ENCODE results near the gene PCBP1. TPM values are rescaled to one million over a fixed set of nuclear protein-coding genes. Genes with fewer than 3 reads are reported as not detected.

The PCBP1 gene
- total and polyA plus RNA-seq, 9 of the 15 experiments (the other 6 are each of a cell fraction or from before 2014, with no cell fraction given) = 19.2 to 407 (median 78.1) TPM

- no peak for TF ChIP-seq ZNF280B (CRISPR knock-in tag; IDR thresholded peaks at IDR 0.05)
- 0 out of 2 replicates have a peak, but pooled peaks have one; percentile 27 for TF ChIP-seq ZBTB33 (CRISPR knock-in tag; IDR thresholded peaks at IDR 0.05)
- no peak for TF ChIP-seq POLR3G (IDR thresholded peaks at IDR 0.05; ENCODE audit: extremely low read depth, insufficient read length, insufficient replicate concordance)
- peak; percentile 63 for TF ChIP-seq ATF7 (IDR thresholded peaks at IDR 0.05)
- TF ChIP-seq XRCC3 (IDR thresholded peaks at IDR 0.05) = no peak
- no peak for TF ChIP-seq CBX5 (IDR thresholded peaks at IDR 0.05; ENCODE audit: borderline replicate concordance, low read depth)
- TF ChIP-seq ZNF324 (CRISPR knock-in tag; IDR thresholded peaks at IDR 0.05) = no peak
- TF ChIP-seq RCOR1 (IDR thresholded peaks at IDR 0.05; ENCODE audit: borderline replicate concordance in 1 of 2, low read depth in 2 of 2, low read length in 2 of 2) = peak in 1 of 2 experiments; percentile 51; a peak in 1 of 4 replicates
- TF ChIP-seq MIER1 (IDR thresholded peaks at IDR 0.05; ENCODE audit: low read depth) = no peak
- no peak for TF ChIP-seq NCOA1 (IDR thresholded peaks at IDR 0.05; ENCODE audit: low read depth)
- no peak for TF ChIP-seq NR4A1 (CRISPR knock-in tag; IDR thresholded peaks at IDR 0.05)
- no peak for TF ChIP-seq NR4A1 (tag; IDR thresholded peaks at IDR 0.05)
- peak; percentile 14; the same call in 1 of the 2 replicates for TF ChIP-seq ERF (CRISPR knock-in tag; IDR thresholded peaks at IDR 0.05)
- no peak for TF ChIP-seq HNRNPUL1 (IDR thresholded peaks at IDR 0.05; ENCODE audit: low read length)
- TF ChIP-seq KLF13 (tag; IDR thresholded peaks at IDR 0.05; ENCODE audit: borderline replicate concordance, low read depth) = no peak
- no peak for TF ChIP-seq ZNF197 (CRISPR knock-in tag; IDR thresholded peaks at IDR 0.05; ENCODE audit: low read depth)
- TF ChIP-seq RBBP5 (IDR thresholded peaks at IDR 0.05; ENCODE audit: borderline replicate concordance, insufficient read depth, low read length, poor library complexity, severe bottlenecking) = no peak
- no peak for TF ChIP-seq STAT6 (CRISPR knock-in tag; IDR thresholded peaks at IDR 0.05)
- TF ChIP-seq E4F1 (CRISPR knock-in tag; IDR thresholded peaks at IDR 0.05; ENCODE audit: borderline replicate concordance) = no peak
- peak; percentile 78; the same call in 1 of the 2 replicates for TF ChIP-seq CC2D1A (IDR thresholded peaks at IDR 0.05)
Observed at GRCh38 chr2:70070542-70071268, 16.6 kb upstream of the PCBP1 start (continued).

Data from K562 (cell line).